Measurements from ENCODE around the gene VSTM2L.

The VSTM2L gene

DNA sequence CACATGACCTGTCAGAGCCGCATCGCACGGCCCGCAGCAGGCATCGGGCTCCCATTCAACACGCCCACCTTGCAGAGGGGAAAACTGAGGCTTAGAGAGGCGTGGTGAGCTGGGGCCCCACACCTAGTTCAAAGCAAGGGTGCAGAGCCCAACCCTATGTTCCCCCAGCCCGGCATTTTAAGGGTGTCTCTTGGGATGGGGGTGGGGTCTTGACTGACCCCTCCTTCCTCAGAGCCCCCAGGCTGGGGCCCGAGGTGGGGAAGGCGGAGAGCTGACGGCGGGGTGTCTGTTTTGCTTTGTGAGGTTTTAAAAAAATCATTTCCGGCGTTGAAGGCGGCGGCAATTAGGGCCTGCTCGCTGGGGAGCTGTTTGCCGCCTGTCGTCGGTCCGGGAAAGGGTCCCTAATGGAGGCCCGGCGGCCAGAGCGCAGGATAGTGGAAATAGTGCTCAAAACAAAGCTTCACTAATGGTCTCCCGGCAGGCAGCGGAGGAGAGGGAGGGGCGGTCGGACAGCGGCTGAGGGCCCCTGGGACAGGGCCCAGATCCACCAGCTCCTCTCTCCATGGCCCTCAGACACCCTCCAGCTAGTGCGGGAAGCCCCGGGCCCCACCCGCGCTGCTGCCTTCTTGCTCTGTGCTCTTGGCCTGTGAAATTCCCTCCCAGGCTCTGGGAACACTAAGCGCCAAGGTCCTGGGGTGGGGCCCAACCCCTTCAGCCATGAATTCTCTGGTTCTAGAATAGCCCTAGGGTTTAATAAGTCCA is 11.9 kb downstream of the VSTM2L start:
- Histone ChIP-seq H3K4me1 (ENCODE audit: insufficient read depth, low read length, severe bottlenecking) (peaks cover 12% of the 10 kb centered on the region), H3K27me3 (ENCODE audit: insufficient read depth, low read length) (no peaks in the 10 kb centered on the region), H3K4me2 (ENCODE audit: low read length) (peak overlapping the region; percentile 51), H3K79me2 (ENCODE audit: insufficient read depth, low read length) (no peaks in the 10 kb centered on the region), H4K20me1 (ENCODE audit: insufficient read depth, low read length) (no peaks in the 10 kb centered on the region), H3F3A (ENCODE audit: insufficient read depth, low read length) (no peaks in the 10 kb centered on the region), H3K36me3 (ENCODE audit: insufficient read depth, low read length) (no peaks in the 10 kb centered on the region), H3K9ac (ENCODE audit: low read length) (peak overlapping the region; percentile 1; the same call in 1 of the 2 replicates), H2AFZ (ENCODE audit: low read length) (peak overlapping the region; percentile 49; the same call in 1 of the 2 replicates), H3K27ac (ENCODE audit: low read depth, low read length, poor library complexity, severe bottlenecking) (no peak overlapping the region), H3K9me2 (ENCODE audit: low read depth, low read length) (no peaks in the 10 kb centered on the region), H3K9me3 (ENCODE audit: low read length) (no peaks in the 10 kb centered on the region), H3K4me3 (ENCODE audit: low read depth, low read length, poor library complexity, severe bottlenecking) (peak overlapping the region; percentile 19)
- TF ChIP-seq EZH2 (IDR thresholded peaks at IDR 0.05; ENCODE audit: borderline replicate concordance, low read length), result no peak
- TF ChIP-seq, protein P1, sequence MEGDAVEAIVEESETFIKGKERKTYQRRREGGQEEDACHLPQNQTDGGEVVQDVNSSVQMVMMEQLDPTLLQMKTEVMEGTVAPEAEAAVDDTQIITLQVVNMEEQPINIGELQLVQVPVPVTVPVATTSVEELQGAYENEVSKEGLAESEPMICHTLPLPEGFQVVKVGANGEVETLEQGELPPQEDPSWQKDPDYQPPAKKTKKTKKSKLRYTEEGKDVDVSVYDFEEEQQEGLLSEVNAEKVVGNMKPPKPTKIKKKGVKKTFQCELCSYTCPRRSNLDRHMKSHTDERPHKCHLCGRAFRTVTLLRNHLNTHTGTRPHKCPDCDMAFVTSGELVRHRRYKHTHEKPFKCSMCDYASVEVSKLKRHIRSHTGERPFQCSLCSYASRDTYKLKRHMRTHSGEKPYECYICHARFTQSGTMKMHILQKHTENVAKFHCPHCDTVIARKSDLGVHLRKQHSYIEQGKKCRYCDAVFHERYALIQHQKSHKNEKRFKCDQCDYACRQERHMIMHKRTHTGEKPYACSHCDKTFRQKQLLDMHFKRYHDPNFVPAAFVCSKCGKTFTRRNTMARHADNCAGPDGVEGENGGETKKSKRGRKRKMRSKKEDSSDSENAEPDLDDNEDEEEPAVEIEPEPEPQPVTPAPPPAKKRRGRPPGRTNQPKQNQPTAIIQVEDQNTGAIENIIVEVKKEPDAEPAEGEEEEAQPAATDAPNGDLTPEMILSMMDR (IDR thresholded peaks at IDR 0.05; ENCODE audit: low read length), result no peak

DNA sequence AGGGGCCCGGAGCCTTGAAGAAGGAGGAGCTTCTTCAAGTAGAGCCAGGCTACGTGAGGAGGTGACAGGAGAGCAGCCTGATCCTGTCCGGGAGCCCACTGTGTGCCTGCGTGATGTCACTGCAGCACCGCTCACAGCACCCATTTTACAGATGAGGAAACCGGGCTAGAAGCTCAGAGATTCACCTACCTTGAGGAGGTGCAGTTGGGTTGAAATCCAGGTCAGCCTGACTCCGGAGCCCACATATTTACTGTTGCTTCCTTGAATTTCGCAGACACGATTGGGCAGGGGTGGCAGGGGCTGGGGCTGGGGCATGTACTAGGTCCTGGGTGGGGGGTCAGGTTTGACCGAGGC is 12.5 kb downstream of the VSTM2L start:
- Histone ChIP-seq H3K4me3 (ENCODE audit: low read depth, low read length, poor library complexity, severe bottlenecking) (no peak overlapping the region), H3K9me2 (ENCODE audit: low read depth, low read length) (no peaks in the 10 kb centered on the region), H3K36me3 (ENCODE audit: insufficient read depth, low read length) (no peaks in the 10 kb centered on the region), H3K9me3 (ENCODE audit: low read length) (no peaks in the 10 kb centered on the region), H2AFZ (ENCODE audit: low read length) (no peak overlapping the region), H3K4me1 (ENCODE audit: insufficient read depth, low read length, severe bottlenecking) (peaks cover 12% of the 10 kb centered on the region), H4K20me1 (ENCODE audit: insufficient read depth, low read length) (no peaks in the 10 kb centered on the region), H3K9ac (ENCODE audit: low read length) (no peak overlapping the region; the same call in 1 of the 2 replicates), H3K27me3 (ENCODE audit: insufficient read depth, low read length) (no peaks in the 10 kb centered on the region), H3K79me2 (ENCODE audit: insufficient read depth, low read length) (no peaks in the 10 kb centered on the region), H3K27ac (ENCODE audit: low read depth, low read length, poor library complexity, severe bottlenecking) (no peak overlapping the region), H3K4me2 (ENCODE audit: low read length) (peak overlapping the region; percentile 51; the same call in 1 of the 2 replicates), H3F3A (ENCODE audit: insufficient read depth, low read length) (no peaks in the 10 kb centered on the region)
- no peak for TF ChIP-seq EZH2 (IDR thresholded peaks at IDR 0.05; ENCODE audit: borderline replicate concordance, low read length)
- TF ChIP-seq, protein P1 (IDR thresholded peaks at IDR 0.05; ENCODE audit: low read length), result no peak

DNA sequence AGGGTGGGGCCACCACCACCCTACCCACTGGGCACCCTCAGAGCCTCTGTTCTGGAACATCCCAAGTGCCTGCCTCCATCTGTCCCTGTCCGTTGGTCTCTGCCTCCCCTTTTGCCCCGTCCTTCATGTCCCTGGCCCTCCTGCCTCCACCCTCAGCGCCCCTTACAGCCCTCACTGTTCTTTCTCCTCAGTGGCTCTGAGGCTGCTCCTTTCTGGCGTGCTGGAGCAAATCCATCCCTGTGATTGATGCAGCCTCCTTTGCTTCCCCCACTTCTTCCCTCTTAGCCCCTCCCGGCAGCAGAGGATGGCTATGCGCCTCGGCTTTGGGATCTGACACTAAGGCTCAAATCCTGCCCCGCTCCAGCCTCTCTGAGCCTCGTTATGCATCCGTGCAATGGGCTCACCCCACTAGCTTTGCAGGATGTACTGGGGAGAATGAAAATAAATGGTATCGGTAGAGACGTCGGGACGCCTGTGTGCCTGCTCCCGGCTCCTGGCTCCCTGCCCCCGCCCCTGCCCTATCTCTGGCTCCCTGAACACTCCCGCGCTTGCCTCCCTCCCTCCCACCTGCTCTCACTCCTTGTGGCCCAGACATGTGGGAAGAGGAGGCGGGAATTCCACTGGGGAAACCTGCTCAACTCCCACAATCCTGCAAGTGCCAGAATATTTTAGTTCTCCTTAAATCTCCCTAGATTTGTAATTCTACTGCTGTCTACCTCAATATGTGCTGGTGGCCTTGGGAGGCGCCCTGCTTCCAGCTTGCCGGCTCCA is 13.1 kb downstream of the VSTM2L start:
- no peak overlapping the region for H3K27ac ChIP-seq (ENCODE audit: low read depth, low read length, poor library complexity, severe bottlenecking)
- H3K4me3 ChIP-seq (ENCODE audit: low read depth, low read length, poor library complexity, severe bottlenecking), result no peak overlapping the region
- H3K36me3 ChIP-seq (ENCODE audit: insufficient read depth, low read length), result no peaks in the 10 kb centered on the region
- no peaks in the 10 kb centered on the region for H3F3A ChIP-seq (ENCODE audit: insufficient read depth, low read length)
- H3K27me3 ChIP-seq (ENCODE audit: insufficient read depth, low read length), result no peaks in the 10 kb centered on the region
- H3K79me2 ChIP-seq (ENCODE audit: insufficient read depth, low read length), result no peaks in the 10 kb centered on the region
- no peaks in the 10 kb centered on the region for H3K9me2 ChIP-seq (ENCODE audit: low read depth, low read length)
- H4K20me1 ChIP-seq (ENCODE audit: insufficient read depth, low read length), result no peaks in the 10 kb centered on the region
- H3K9me3 ChIP-seq (ENCODE audit: low read length), result no peaks in the 10 kb centered on the region
- peaks cover 12% of the 10 kb centered on the region for H3K4me1 ChIP-seq (ENCODE audit: insufficient read depth, low read length, severe bottlenecking)
- H3K9ac ChIP-seq (ENCODE audit: low read length), result no peak overlapping the region
- H3K4me2 ChIP-seq (ENCODE audit: low read length), result no peak overlapping the region
- H2AFZ ChIP-seq (ENCODE audit: low read length), result no peak overlapping the region
- TF ChIP-seq, protein P1 (IDR thresholded peaks at IDR 0.05; ENCODE audit: low read length), result no peak
- TF ChIP-seq EZH2 (IDR thresholded peaks at IDR 0.05; ENCODE audit: borderline replicate concordance, low read length), result no peak

All from OCI-LY1 (cell line).